ENCODE data around the gene GNAS. TPM values are rescaled to one million over a fixed set of nuclear protein-coding genes. Genes with fewer than 3 reads are reported as not detected.

Gene GNAS
- total and polyA plus RNA-seq, 10 of the 15 experiments (the other 5 are each of a cell fraction or from before 2014, with no cell fraction given): 209 to 950 (median 394) TPM

GRCh38 chr20:58853466-58853865, 950 bp downstream of the GNAS start (continued):
- TF ChIP-seq ZBTB11 (CRISPR knock-in tag; IDR thresholded peaks at IDR 0.05): no peak

- in situ Hi-C loops (cut with MboI): loop anchor here (10.0 kb wide), 1 partner anchor 619 kb away; no protein-coding TSS in a partner anchor
- ATAC-seq (no peak), DNase-seq (ENCODE audit: low read depth, low spot score) (no peak), FAIRE-seq (no peak)
- no peaks in the 10 kb centered on the region; the same call in 2 of the 3 replicates for H3K9me3 ChIP-seq (replicated peaks; ENCODE audit: control insufficient read depth, insufficient read depth, low read length)
- no peak overlapping the region for H3K4me2 ChIP-seq (ENCODE audit: control insufficient read depth, insufficient read depth)
- ChIA-PET RAD21 (ENCODE audit: unreplicated experiment) (no interaction called here), SMC1A (ENCODE audit: uncharacterized antibody, unreplicated experiment) (no interaction called here), CTCF (no interaction called here), POLR2A (no interaction called here)
- H3K27me3 ChIP-seq (replicated peaks in 1 of 2; ENCODE audit: control insufficient read depth in 2 of 2, insufficient read depth in 2 of 2, low read length in 1 of 2): peaks cover 0 to 3% of the 10 kb centered on the region in 2 experiments; a peak in 3 of 4 replicates
- H3K27ac ChIP-seq (ENCODE audit: control insufficient read depth, insufficient read depth): no peak overlapping the region
- H3K36me3 ChIP-seq (ENCODE audit: control insufficient read depth in 2 of 2, insufficient read depth in 2 of 2, low read length in 1 of 2): no peaks in the 10 kb centered on the region
- no peak overlapping the region for H3K9ac ChIP-seq (ENCODE audit: control insufficient read depth, insufficient read depth, low read length)
- peaks cover 7% of the 10 kb centered on the region for H3K79me2 ChIP-seq (ENCODE audit: control insufficient read depth, insufficient read depth, low read length)
- H3K4me1 ChIP-seq (ENCODE audit: control insufficient read depth, insufficient read depth, low read length): 0 out of 2 replicates have a peak, but pooled peaks cover 3% of the 10 kb centered on the region
- intact Hi-C loops (cut with micrococcal nuclease; ENCODE audit: unreplicated experiment): loop anchor here (5.0 kb wide), 2 partner anchors 202 to 617 kb away; partner anchors contain the start of gene STX16
- H3K4me3 ChIP-seq: no peak overlapping the region
- WGBS (ENCODE audit: insufficient coverage, insufficient replicate concordance, low lambda C conversion rate, missing lambda C conversion rate): 63% methylated on average over 56 of the region's 63 CpGs
- TF ChIP-seq ZBED1 (IDR thresholded peaks at IDR 0.05; ENCODE audit: borderline replicate concordance): no peak
- no peak overlapping the region for H2AFZ ChIP-seq (ENCODE audit: control insufficient read depth, low read depth, low read length)
- no TSS peak for BruUV-seq (replicated peaks)
- H4K20me1 ChIP-seq (ENCODE audit: control insufficient read depth, insufficient read depth): no peaks in the 10 kb centered on the region
Measured at GRCh38 chr20:58853976-58854637, 1.6 kb downstream of the GNAS start.
